Left ventricle myocardium inferior (tissue), 1 donor: ENCODE measurements around the gene MAP3K4. TPM values are rescaled to one million over a fixed set of nuclear protein-coding genes. Genes with fewer than 3 reads are reported as not detected.

Source experiments
- DNase-seq: peaks from one replicate; pipeline ENCODE4 v3.0.0-alpha.2; 2020
- H3K27ac ChIP-seq: fragments of 200-600 bp; replicated peaks from 2 replicates; pipeline ENCODE4 v1.8.0; 2021
- H3K27me3 ChIP-seq: fragments of 200-600 bp; 2 replicates; pipeline ENCODE4 v1.8.0; 2021; ENCODE audit warnings: low read depth
- H3K36me3 ChIP-seq: fragments of 200-600 bp; 2 replicates; pipeline ENCODE4 v1.8.0; 2021
- H3K4me1 ChIP-seq: fragments of 200-600 bp; 2 replicates; pipeline ENCODE4 v1.8.0; 2021
- H3K4me3 ChIP-seq: fragments of 200-600 bp; 2 replicates; pipeline ENCODE4 v1.8.0; 2021; ENCODE audit warnings: mild to moderate bottlenecking, moderate library complexity
- H3K9me3 ChIP-seq: fragments of 200-600 bp; replicated peaks from 2 replicates; pipeline ENCODE4 v1.8.0; 2021
- intact Hi-C: fragments of 100-400 bp; cut with micrococcal nuclease; formaldehyde crosslinking; loops from one replicate; pipeline ENCODE4 v1.11.0; 2022
- total RNA-seq: library from RNA; stranded (reverse); fragmentation: NEBNext Ultra II Directional; extraction: Animal tissue kit (Norgen Biotek cat#: 25700); gene quantifications from one replicate; pipeline ENCODE4 v1.2.1, GENCODE V29; 2021
- TF ChIP-seq, protein P1 (sequence below): fragments of 200-600 bp; IDR thresholded peaks from 2 replicates; pipeline ENCODE4 v1.8.0; 2021; ENCODE audit warnings: antibody characterized with exemption, mild to moderate bottlenecking, borderline replicate concordance
- donor health status: DM: no; HTN: yes; CAD: no; lungs with severe emphysema.

Gene MAP3K4
- total RNA-seq, 1 donor from 2014 or later, result 37.1 TPM

DNA sequence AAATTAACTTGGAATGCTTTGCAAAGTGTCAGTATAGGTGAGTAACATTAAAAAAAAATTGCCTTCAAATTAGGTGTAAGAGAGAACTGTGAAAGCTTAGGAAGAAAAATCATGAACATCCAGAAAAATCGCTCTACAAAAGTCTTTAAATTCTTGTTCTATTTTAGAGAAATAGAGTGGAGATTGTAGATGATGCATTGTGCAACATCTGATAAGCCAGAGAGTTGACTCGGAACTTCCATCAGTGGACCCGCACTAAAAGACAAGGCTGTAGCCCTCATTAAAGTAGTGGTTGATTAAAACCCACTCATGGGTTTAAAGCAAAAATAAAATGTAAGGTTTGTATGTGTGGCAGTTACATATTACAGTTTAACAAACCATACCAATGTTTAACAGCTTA lies 35.8 kb downstream of the MAP3K4 start:
- TF ChIP-seq, protein P1, sequence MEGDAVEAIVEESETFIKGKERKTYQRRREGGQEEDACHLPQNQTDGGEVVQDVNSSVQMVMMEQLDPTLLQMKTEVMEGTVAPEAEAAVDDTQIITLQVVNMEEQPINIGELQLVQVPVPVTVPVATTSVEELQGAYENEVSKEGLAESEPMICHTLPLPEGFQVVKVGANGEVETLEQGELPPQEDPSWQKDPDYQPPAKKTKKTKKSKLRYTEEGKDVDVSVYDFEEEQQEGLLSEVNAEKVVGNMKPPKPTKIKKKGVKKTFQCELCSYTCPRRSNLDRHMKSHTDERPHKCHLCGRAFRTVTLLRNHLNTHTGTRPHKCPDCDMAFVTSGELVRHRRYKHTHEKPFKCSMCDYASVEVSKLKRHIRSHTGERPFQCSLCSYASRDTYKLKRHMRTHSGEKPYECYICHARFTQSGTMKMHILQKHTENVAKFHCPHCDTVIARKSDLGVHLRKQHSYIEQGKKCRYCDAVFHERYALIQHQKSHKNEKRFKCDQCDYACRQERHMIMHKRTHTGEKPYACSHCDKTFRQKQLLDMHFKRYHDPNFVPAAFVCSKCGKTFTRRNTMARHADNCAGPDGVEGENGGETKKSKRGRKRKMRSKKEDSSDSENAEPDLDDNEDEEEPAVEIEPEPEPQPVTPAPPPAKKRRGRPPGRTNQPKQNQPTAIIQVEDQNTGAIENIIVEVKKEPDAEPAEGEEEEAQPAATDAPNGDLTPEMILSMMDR, result no peak
- H3K4me3 ChIP-seq, result no peak overlapping the region
- H3K4me1 ChIP-seq, result peaks cover 42% of the 10 kb centered on the region
- no peaks in the 10 kb centered on the region for H3K36me3 ChIP-seq
- H3K9me3 ChIP-seq, result no peaks in the 10 kb centered on the region
- no peaks in the 10 kb centered on the region for H3K27me3 ChIP-seq
- intact Hi-C loops, result no loop called here
- DNase-seq, result no peak
- H3K27ac ChIP-seq, result no peak overlapping the region

DNA sequence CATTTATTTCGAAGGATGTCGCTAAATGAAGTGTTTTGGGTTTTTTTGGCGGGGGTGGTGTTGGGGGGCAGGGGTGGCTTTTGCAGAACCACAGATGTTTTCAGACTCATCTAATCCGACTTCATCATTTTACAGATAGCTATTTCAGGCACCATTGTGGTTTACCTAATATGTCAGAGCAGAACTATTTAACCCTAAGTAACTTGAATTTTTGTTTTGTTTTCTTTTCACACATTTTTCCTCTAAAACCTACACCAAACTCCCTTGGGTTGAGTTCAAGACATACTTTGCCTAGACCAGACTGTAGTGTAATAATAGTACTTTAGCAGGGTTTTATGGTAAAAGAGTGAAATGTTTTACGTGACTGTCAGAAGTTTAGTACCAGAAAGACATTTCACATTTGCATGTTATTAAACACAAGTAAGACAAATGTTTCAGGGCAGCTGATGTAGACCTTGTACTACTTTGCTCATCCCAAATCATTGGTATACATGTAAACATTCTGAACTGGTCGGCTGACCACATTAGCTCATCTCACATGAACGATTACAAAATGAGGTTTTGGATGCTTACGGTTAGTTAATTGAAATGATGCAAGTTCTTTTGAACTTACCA lies 37.7 kb downstream of the MAP3K4 start:
- Histone ChIP-seq H3K27me3 (no peaks in the 10 kb centered on the region), H3K4me1 (peaks cover 39% of the 10 kb centered on the region), H3K27ac (no peak overlapping the region), H3K36me3 (peaks cover 1% of the 10 kb centered on the region), H3K9me3 (no peaks in the 10 kb centered on the region), H3K4me3 (no peak overlapping the region)
- intact Hi-C loops, result no loop called here
- TF ChIP-seq, protein P1, result no peak
- no peak for DNase-seq

DNA sequence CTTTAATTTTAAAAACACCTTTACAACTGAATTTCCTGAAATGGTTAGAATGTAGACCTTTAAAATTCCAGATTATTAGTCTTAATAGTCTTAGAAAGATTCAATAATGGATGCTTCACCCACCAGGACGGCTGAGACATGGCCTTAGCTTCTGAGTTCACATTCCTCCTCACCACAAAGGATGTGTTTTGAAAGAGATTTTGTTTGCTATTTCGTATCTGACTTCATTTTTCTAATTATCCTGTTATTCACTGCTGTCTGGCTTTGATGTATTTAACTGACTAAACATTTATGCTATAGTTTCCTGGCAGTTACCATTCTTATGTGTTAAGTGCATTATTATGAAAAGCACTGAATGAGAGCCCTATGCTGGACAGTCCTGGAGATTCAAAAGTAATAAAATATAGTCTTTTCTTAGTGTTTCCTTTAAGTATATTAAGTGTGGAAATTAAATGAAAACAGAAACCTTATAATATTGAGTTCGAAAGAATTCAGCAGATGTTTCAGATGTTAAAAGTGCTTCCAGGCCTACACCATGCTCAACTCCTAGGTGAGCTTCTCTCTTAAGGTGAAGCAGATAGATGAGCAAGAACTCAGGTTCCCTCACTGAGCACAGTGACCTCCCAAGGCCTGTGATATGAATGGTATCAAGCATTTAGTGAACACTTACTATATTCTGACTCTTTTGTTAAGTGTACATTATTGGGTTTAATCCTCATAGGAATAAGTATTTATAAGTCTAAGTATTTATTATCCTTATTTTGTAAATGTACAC lies 40.3 kb downstream of the MAP3K4 start:
- DNase-seq, result no peak
- no peaks in the 10 kb centered on the region for H3K27me3 ChIP-seq
- TF ChIP-seq, protein P1, result no peak
- no peaks in the 10 kb centered on the region for H3K9me3 ChIP-seq
- H3K36me3 ChIP-seq, result peaks cover 20% of the 10 kb centered on the region
- peaks cover 35% of the 10 kb centered on the region for H3K4me1 ChIP-seq
- intact Hi-C loops, result no loop called here
- H3K4me3 ChIP-seq, result no peak overlapping the region
- H3K27ac ChIP-seq, result no peak overlapping the region

DNA sequence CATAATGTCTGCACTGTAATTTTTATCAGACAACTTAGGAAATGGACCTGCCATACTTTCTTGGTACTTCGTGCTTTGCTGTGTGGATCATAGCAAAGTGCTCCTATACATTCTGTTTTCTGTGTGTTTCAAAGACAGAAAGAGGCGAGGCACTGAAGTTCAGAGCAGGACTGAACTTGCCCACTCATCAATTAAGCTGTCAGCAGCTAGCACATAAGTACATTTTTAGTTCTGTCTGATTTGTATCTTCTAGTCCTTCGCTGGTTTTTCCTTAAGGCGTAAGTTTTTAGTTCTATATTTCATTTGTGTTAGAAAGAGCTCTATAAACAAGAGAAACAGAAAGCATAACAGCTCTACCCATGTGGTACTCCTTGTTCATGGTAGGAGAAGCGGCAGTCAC lies 42.1 kb downstream of the MAP3K4 start:
- intact Hi-C loops, result no loop called here
- DNase-seq, result no peak
- H3K4me3 ChIP-seq, result no peak overlapping the region
- H3K27me3 ChIP-seq, result no peaks in the 10 kb centered on the region
- peaks cover 27% of the 10 kb centered on the region for H3K36me3 ChIP-seq
- peaks cover 28% of the 10 kb centered on the region for H3K4me1 ChIP-seq
- no peaks in the 10 kb centered on the region for H3K9me3 ChIP-seq
- TF ChIP-seq, protein P1, result no peak
- no peak overlapping the region for H3K27ac ChIP-seq

DNA sequence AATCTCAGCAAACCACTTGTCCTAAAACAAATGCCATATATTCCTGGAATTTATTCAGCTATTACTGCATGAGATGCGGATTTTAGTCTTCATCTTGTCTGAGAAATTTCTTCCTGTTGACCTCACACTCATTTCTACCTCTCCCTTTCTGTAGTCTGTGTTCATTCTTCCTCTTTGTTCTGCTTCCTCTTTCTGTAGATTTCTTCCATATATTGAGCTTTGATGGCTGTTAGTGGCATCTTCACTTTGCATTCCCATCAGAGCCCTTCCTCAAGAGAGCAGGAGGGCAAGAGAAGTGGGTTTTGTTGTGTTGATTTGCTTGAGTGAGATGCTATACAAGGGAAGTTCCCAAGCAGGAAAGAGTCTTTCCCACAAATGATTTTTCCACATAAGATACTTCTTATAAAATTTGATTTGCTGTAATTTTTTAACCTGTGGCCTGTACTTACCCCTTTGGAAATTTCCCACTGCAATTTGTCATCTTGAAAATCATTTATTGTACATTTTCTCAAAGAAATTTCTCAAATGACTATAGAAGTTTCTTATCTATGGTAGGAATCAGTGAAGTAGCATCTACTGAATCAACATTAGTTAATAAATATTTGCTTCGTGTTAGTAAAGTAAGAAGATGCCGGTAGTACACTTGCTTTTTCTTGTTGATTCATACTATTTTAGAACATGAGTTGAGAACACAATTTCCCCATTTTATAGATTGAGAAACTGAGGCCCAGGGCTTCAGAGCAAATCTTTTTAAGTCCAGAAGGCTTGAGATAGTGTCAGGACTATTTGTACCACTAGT lies 43.8 kb downstream of the MAP3K4 start:
- intact Hi-C loops, result no loop called here
- Histone ChIP-seq H3K4me3 (no peak overlapping the region), H3K9me3 (no peaks in the 10 kb centered on the region), H3K36me3 (peaks cover 33% of the 10 kb centered on the region), H3K27ac (no peak overlapping the region), H3K27me3 (no peaks in the 10 kb centered on the region), H3K4me1 (peaks cover 21% of the 10 kb centered on the region)
- DNase-seq, result no peak
- TF ChIP-seq, protein P1, result no peak
